Measurements from ENCODE around the gene GPR137C.

DNA sequence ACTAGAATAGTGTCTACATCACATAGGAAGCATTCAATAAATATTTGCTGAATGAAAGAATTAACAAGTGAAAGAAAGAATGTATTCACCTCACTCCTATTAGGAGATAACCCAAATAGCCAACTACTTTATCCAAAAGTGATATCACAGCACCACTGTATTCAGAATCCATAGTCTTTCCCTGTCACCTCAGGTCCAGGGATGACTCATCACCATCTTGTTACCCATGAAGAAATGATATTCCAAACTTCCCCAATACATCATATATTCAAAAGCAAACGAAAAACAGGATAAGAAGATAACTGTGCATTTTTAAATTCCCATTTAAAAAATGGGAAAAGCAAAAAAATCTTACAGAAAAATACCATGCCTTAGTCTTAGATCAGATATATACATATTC, 39.4 kb upstream of the GPR137C start:
- TF ChIP-seq JUND (IDR thresholded peaks at IDR 0.05) (no peak), ELF1 (IDR thresholded peaks at IDR 0.05; ENCODE audit: borderline replicate concordance, low read depth) (no peak)

All from HCT116 (cell line).